MCF 10A (cell line): ENCODE data around the gene LIME1. TPM values are rescaled to one million over a fixed set of nuclear protein-coding genes. Genes with fewer than 3 reads are reported as not detected.
"Not testable (repeated sequence)": the region's sequence is repeated elsewhere in the genome, so short reads cannot be mapped to it uniquely, and the experiment has no call there.

Experiments used
- BruUV-seq: library from RNA; stranded (reverse); fragments of 400-500 nt; replicated peaks from 2 replicates; lab custom pipeline; 2021; lab: Mats Ljungman, UMichigan
- CTCF ChIA-PET: fragments of 300-600 bp; sonication (Branson Sonifier 250); formaldehyde crosslinking; extraction: SDS; loops from one replicate; lab custom pipeline; 2021; ENCODE audit warnings: antibody characterized with exemption, inconsistent platforms; lab: Yijun Ruan, JAX
- POLR2A ChIA-PET: fragments of 300-600, 350-650 bp; sonication (Branson Sonifier 250); formaldehyde crosslinking; extraction: SDS; loops from one replicate; lab custom pipeline; 2020; ENCODE audit warnings: antibody characterized with exemption, inconsistent platforms; lab: Yijun Ruan, JAX
- DNase-seq: peaks from one replicate; pipeline ENCODE4 v3.0.0-alpha.2; 2018; ENCODE audit not compliant: unreplicated experiment
- H3K27ac Mint-ChIP-seq: one replicate; pipeline ENCODE4 v1.8.0; 2022; ENCODE audit warnings: mild to moderate bottlenecking, low read depth, mixed read lengths; ENCODE audit not compliant: unreplicated experiment
- H3K27me3 Mint-ChIP-seq: one replicate; pipeline ENCODE4 v1.8.0; 2022; ENCODE audit warnings: mixed read lengths; ENCODE audit not compliant: insufficient read depth, unreplicated experiment
- H3K36me3 Mint-ChIP-seq: one replicate; pipeline ENCODE4 v1.8.0; 2022; ENCODE audit warnings: mild to moderate bottlenecking, moderate library complexity, mixed read lengths; ENCODE audit not compliant: insufficient read depth, unreplicated experiment
- H3K4me1 Mint-ChIP-seq: one replicate; pipeline ENCODE4 v1.8.0; 2022; ENCODE audit warnings: mixed read lengths; ENCODE audit not compliant: insufficient read depth, unreplicated experiment
- H3K4me3 Mint-ChIP-seq: one replicate; pipeline ENCODE4 v1.8.0; 2022; ENCODE audit warnings: mild to moderate bottlenecking, moderate library complexity, mixed read lengths; ENCODE audit not compliant: unreplicated experiment
- H3K9me3 Mint-ChIP-seq: one replicate; pipeline ENCODE4 v1.8.0; 2022; ENCODE audit warnings: mixed read lengths; ENCODE audit not compliant: unreplicated experiment
- CTCF ChIP-seq: fragments of 200-600 bp; IDR thresholded peaks from one replicate; pipeline ENCODE4 v1.8.0; 2022; ENCODE audit warnings: antibody characterized with exemption, mild to moderate bottlenecking; ENCODE audit not compliant: unreplicated experiment
- intact Hi-C: fragments of 100-400 bp; cut with micrococcal nuclease; formaldehyde crosslinking; loops from 2 replicates; pipeline ENCODE4 v1.14.1; 2022
- total RNA-seq: library from RNA; stranded (reverse); gene quantifications from 2 replicates; pipeline ENCODE4 v1.2.3, GENCODE V29; 2022

LIME1 gene
- total RNA-seq, 1 experiment from 2014 or later = 10.1 TPM

GRCh38 chr20:63712191-63712590 lies 24.3 kb upstream of the LIME1 start:
- DNase-seq = no peak
- Mint-ChIP-seq H3K9me3 (peaks cover 7% of the 10 kb centered on the region), H3K4me3 (no peak overlapping the region), H3K36me3 (peaks cover 83% of the 10 kb centered on the region), H3K27ac (no peak overlapping the region), H3K27me3 (no peaks in the 10 kb centered on the region), H3K4me1 (peaks cover 4% of the 10 kb centered on the region)
- intact Hi-C loops = no loop called here
- ChIA-PET POLR2A (interaction anchor here (1.0 to 2.9 kb wide), 6 partner anchors 14 to 152 kb away, joined by 3 to 13 read pairs (median 6); partner anchors contain the start of genes SLC2A4RG and TPD52L2), CTCF (interaction anchor here (0.7 kb wide), 1 partner anchor 154 kb away, joined by 3 read pairs; no protein-coding TSS in a partner anchor)
- BruUV-seq = no TSS peak
- TF ChIP-seq CTCF = no peak

GRCh38 chr20:63714858-63715257 lies 21.6 kb upstream of the LIME1 start:
- H3K9me3 Mint-ChIP-seq = peaks cover 15% of the 10 kb centered on the region
- H3K4me3 Mint-ChIP-seq = no peak overlapping the region
- TF ChIP-seq CTCF = no peak
- CTCF ChIA-PET = interaction anchor here (0.9 kb wide), 1 partner anchor 150 kb away, joined by 3 read pairs; the partner anchor contains the start of gene TPD52L2
- DNase-seq = no peak
- BruUV-seq = no TSS peak
- peaks cover 94% of the 10 kb centered on the region for H3K36me3 Mint-ChIP-seq
- POLR2A ChIA-PET = interaction anchor here (0.9 to 1.2 kb wide), 3 partner anchors 8 to 26 kb away, joined by 3 to 5 read pairs (median 3); no protein-coding TSS in a partner anchor
- H3K27ac Mint-ChIP-seq = no peak overlapping the region
- no peaks in the 10 kb centered on the region for H3K4me1 Mint-ChIP-seq
- no peaks in the 10 kb centered on the region for H3K27me3 Mint-ChIP-seq
- intact Hi-C loops = no loop called here

GRCh38 chr20:63718996-63719395 lies 17.5 kb upstream of the LIME1 start:
- no TSS peak for BruUV-seq
- Mint-ChIP-seq H3K9me3 (peaks cover 8% of the 10 kb centered on the region), H3K4me3 (no peak overlapping the region), H3K36me3 (peaks cover 79% of the 10 kb centered on the region), H3K27ac (no peak overlapping the region), H3K27me3 (no peaks in the 10 kb centered on the region), H3K4me1 (no peaks in the 10 kb centered on the region)
- ChIA-PET POLR2A (interaction anchor here (0.6 to 2.5 kb wide), 7 partner anchors 10 to 146 kb away, joined by 3 to 12 read pairs (median 3); partner anchors contain the start of genes ARFRP1, TPD52L2 and ZGPAT), CTCF (interaction anchor here (0.6 to 0.9 kb wide), 2 partner anchors 22 to 107 kb away, joined by 3 read pairs; no protein-coding TSS in a partner anchor)
- intact Hi-C loops = no loop called here
- DNase-seq = no peak
- TF ChIP-seq CTCF = no peak

- H3K4me1 Mint-ChIP-seq, H3K4me3 Mint-ChIP-seq, BruUV-seq, H3K27me3 Mint-ChIP-seq, H3K27ac Mint-ChIP-seq, DNase-seq, H3K9me3 Mint-ChIP-seq, intact Hi-C loops: not testable (repeated sequence)
- peaks cover 58% of the 10 kb centered on the region for H3K36me3 Mint-ChIP-seq
- ChIA-PET POLR2A (interaction anchor here (0.7 to 1.2 kb wide), 2 partner anchors 9 to 432 kb away, joined by 3 to 5 read pairs; no protein-coding TSS in a partner anchor), CTCF (interaction anchor here (0.6 to 0.8 kb wide), 4 partner anchors 10 to 228 kb away, joined by 3 to 5 read pairs (median 3); no protein-coding TSS in a partner anchor)
Measured at GRCh38 chr20:63722967-63723622, 13.4 kb upstream of the LIME1 start.

- CTCF ChIA-PET, H3K27me3 Mint-ChIP-seq, H3K27ac Mint-ChIP-seq, BruUV-seq, POLR2A ChIA-PET, H3K4me3 Mint-ChIP-seq, DNase-seq, H3K4me1 Mint-ChIP-seq, intact Hi-C loops, H3K9me3 Mint-ChIP-seq: not testable (repeated sequence)
- H3K36me3 Mint-ChIP-seq = peaks cover 28% of the 10 kb centered on the region
Measured at GRCh38 chr20:63730189-63730733, 6.2 kb upstream of the LIME1 start.
